Measurements from ENCODE around the gene PLCG2. TPM values are rescaled to one million over a fixed set of nuclear protein-coding genes. Genes with fewer than 3 reads are reported as not detected.

Gene PLCG2
- polyA plus RNA-seq, 2 donors = 2.3 to 4.4 TPM

- H3K4me3 ChIP-seq (ENCODE audit: low read depth in 1 of 2, low read length in 2 of 2) = no peak overlapping the region
- no peaks in the 10 kb centered on the region for H3K9me3 ChIP-seq (ENCODE audit: control insufficient read depth in 2 of 2, insufficient read depth in 1 of 2, low read depth in 1 of 2, low read length in 1 of 2)
- WGBS, 2 donors = 89 to 91% methylated on average over 4 of the region's 4 CpGs
- H3K27ac ChIP-seq (ENCODE audit: low read depth in 2 of 2, low read length in 1 of 2) = no peak overlapping the region
- H3K4me1 ChIP-seq (ENCODE audit: control insufficient read depth in 2 of 2, insufficient read depth in 2 of 2, low read length in 1 of 2) = no peaks in the 10 kb centered on the region
- no peaks in the 10 kb centered on the region for H3K36me3 ChIP-seq (ENCODE audit: control insufficient read depth in 2 of 2, insufficient read depth in 2 of 2, low read length in 1 of 2)
- no peaks in the 10 kb centered on the region for H3K27me3 ChIP-seq (ENCODE audit: control insufficient read depth in 1 of 2, insufficient read depth in 2 of 2, low read length in 2 of 2)
Measured at GRCh38 chr16:81920498-81920897, 141.4 kb downstream of the PLCG2 start.

- H3K9me3 ChIP-seq (ENCODE audit: control insufficient read depth in 2 of 2, insufficient read depth in 1 of 2, low read depth in 1 of 2, low read length in 1 of 2) = no peaks in the 10 kb centered on the region
- H3K4me1 ChIP-seq (ENCODE audit: control insufficient read depth in 2 of 2, insufficient read depth in 2 of 2, low read length in 1 of 2) = no peaks in the 10 kb centered on the region
- no peak overlapping the region for H3K27ac ChIP-seq (ENCODE audit: low read depth in 2 of 2, low read length in 1 of 2)
- no peak overlapping the region for H3K4me3 ChIP-seq (ENCODE audit: low read depth in 1 of 2, low read length in 2 of 2)
- 79 to 83% methylated on average over 12 of the region's 12 CpGs for WGBS, 2 donors
- H3K36me3 ChIP-seq (ENCODE audit: control insufficient read depth in 2 of 2, insufficient read depth in 2 of 2, low read length in 1 of 2) = no peaks in the 10 kb centered on the region
- no peaks in the 10 kb centered on the region for H3K27me3 ChIP-seq (ENCODE audit: control insufficient read depth in 1 of 2, insufficient read depth in 2 of 2, low read length in 2 of 2)
Measured at GRCh38 chr16:81921085-81921814, 142.2 kb downstream of the PLCG2 start.

GRCh38 chr16:81921843-81922584 lies 142.9 kb downstream of the PLCG2 start:
- Histone ChIP-seq H3K27ac (ENCODE audit: low read depth in 2 of 2, low read length in 1 of 2) (no peak overlapping the region), H3K27me3 (ENCODE audit: control insufficient read depth in 1 of 2, insufficient read depth in 2 of 2, low read length in 2 of 2) (no peaks in the 10 kb centered on the region), H3K4me3 (ENCODE audit: low read depth in 1 of 2, low read length in 2 of 2) (no peak overlapping the region), H3K4me1 (ENCODE audit: control insufficient read depth in 2 of 2, insufficient read depth in 2 of 2, low read length in 1 of 2) (no peaks in the 10 kb centered on the region), H3K36me3 (ENCODE audit: control insufficient read depth in 2 of 2, insufficient read depth in 2 of 2, low read length in 1 of 2) (no peaks in the 10 kb centered on the region), H3K9me3 (ENCODE audit: control insufficient read depth in 2 of 2, insufficient read depth in 1 of 2, low read depth in 1 of 2, low read length in 1 of 2) (no peaks in the 10 kb centered on the region)
- 86 to 90% methylated on average over 5 of the region's 5 CpGs for WGBS, 2 donors

GRCh38 chr16:81923296-81923695 lies 144.2 kb downstream of the PLCG2 start:
- Histone ChIP-seq H3K27ac (ENCODE audit: low read depth in 2 of 2, low read length in 1 of 2) (no peak overlapping the region), H3K27me3 (ENCODE audit: control insufficient read depth in 1 of 2, insufficient read depth in 2 of 2, low read length in 2 of 2) (no peaks in the 10 kb centered on the region), H3K36me3 (ENCODE audit: control insufficient read depth in 2 of 2, insufficient read depth in 2 of 2, low read length in 1 of 2) (no peaks in the 10 kb centered on the region), H3K9me3 (ENCODE audit: control insufficient read depth in 2 of 2, insufficient read depth in 1 of 2, low read depth in 1 of 2, low read length in 1 of 2) (no peaks in the 10 kb centered on the region), H3K4me1 (ENCODE audit: control insufficient read depth in 2 of 2, insufficient read depth in 2 of 2, low read length in 1 of 2) (no peaks in the 10 kb centered on the region), H3K4me3 (ENCODE audit: low read depth in 1 of 2, low read length in 2 of 2) (no peak overlapping the region)
- 79 to 80% methylated on average over 9 of the region's 9 CpGs for WGBS, 2 donors

GRCh38 chr16:81925016-81925415 lies 145.9 kb downstream of the PLCG2 start:
- 88 to 93% methylated on average over 8 of the region's 8 CpGs for WGBS, 2 donors
- H3K27me3 ChIP-seq (ENCODE audit: control insufficient read depth in 1 of 2, insufficient read depth in 2 of 2, low read length in 2 of 2) = no peaks in the 10 kb centered on the region

GRCh38 chr16:81926036-81926435 lies 146.9 kb downstream of the PLCG2 start:
- WGBS, 2 donors = 76% methylated on average over 9 of the region's 9 CpGs
- Histone ChIP-seq H3K9me3 (ENCODE audit: control insufficient read depth in 2 of 2, insufficient read depth in 1 of 2, low read depth in 1 of 2, low read length in 1 of 2) (no peaks in the 10 kb centered on the region), H3K4me3 (ENCODE audit: low read depth in 1 of 2, low read length in 2 of 2) (no peak overlapping the region), H3K36me3 (ENCODE audit: control insufficient read depth in 2 of 2, insufficient read depth in 2 of 2, low read length in 1 of 2) (no peaks in the 10 kb centered on the region), H3K4me1 (ENCODE audit: control insufficient read depth in 2 of 2, insufficient read depth in 2 of 2, low read length in 1 of 2) (peaks cover 0 to 7% of the 10 kb centered on the region in 2 donors), H3K27me3 (ENCODE audit: control insufficient read depth in 1 of 2, insufficient read depth in 2 of 2, low read length in 2 of 2) (no peaks in the 10 kb centered on the region), H3K27ac (ENCODE audit: low read depth in 2 of 2, low read length in 1 of 2) (no peak overlapping the region)

More at GRCh38 chr16:81925016-81925415, 145.9 kb downstream of the PLCG2 start:
- H3K4me1 ChIP-seq (ENCODE audit: control insufficient read depth in 2 of 2, insufficient read depth in 2 of 2, low read length in 1 of 2) = peaks cover 0 to 7% of the 10 kb centered on the region in 2 donors
- H3K4me3 ChIP-seq (ENCODE audit: low read depth in 1 of 2, low read length in 2 of 2) = no peak overlapping the region
- H3K36me3 ChIP-seq (ENCODE audit: control insufficient read depth in 2 of 2, insufficient read depth in 2 of 2, low read length in 1 of 2) = no peaks in the 10 kb centered on the region
- no peaks in the 10 kb centered on the region for H3K9me3 ChIP-seq (ENCODE audit: control insufficient read depth in 2 of 2, insufficient read depth in 1 of 2, low read depth in 1 of 2, low read length in 1 of 2)
- no peak overlapping the region for H3K27ac ChIP-seq (ENCODE audit: low read depth in 2 of 2, low read length in 1 of 2)

DNA sequence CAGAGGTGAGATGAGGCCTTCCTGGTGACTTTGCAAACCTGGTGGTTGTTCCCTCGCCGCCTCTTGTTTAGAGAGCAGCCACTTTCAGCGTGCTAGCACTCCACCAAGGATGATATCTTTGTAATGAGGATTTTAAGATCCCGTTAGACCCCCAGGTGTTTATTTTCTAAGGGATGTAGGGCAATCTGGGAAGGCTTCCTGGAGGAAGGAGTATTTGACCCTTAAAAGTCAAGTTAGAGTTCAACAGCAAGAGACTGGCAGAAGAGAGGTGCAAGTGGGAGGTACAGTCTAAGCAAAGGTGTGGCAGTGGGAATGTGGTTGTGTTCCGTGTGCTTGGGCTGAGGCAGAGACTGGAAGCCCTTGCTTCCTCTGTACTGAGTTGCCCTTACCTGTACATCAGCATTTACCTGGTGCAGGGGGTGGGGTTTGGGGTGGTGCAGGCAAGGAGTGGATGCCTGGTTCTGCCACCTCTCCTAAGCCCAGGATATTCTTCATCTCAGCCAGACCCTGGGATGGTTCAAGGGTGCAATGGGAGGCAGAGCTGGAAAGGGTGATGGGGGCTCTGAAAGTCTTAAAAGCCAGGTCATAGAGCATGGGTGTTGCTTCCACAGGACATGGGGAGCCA lies 148.6 kb downstream of the PLCG2 start:
- H3K36me3 ChIP-seq (ENCODE audit: control insufficient read depth in 2 of 2, insufficient read depth in 2 of 2, low read length in 1 of 2) = no peaks in the 10 kb centered on the region
- H3K9me3 ChIP-seq (ENCODE audit: control insufficient read depth in 2 of 2, insufficient read depth in 1 of 2, low read depth in 1 of 2, low read length in 1 of 2) = no peaks in the 10 kb centered on the region
- H3K4me3 ChIP-seq (ENCODE audit: low read depth in 1 of 2, low read length in 2 of 2) = no peak overlapping the region
- H3K27ac ChIP-seq (ENCODE audit: low read depth in 2 of 2, low read length in 1 of 2) = no peak overlapping the region
- WGBS, 2 donors = 85 to 86% methylated on average over 5 of the region's 5 CpGs
- H3K4me1 ChIP-seq (ENCODE audit: control insufficient read depth in 2 of 2, insufficient read depth in 2 of 2, low read length in 1 of 2) = peaks cover 0 to 7% of the 10 kb centered on the region in 2 donors
- H3K27me3 ChIP-seq (ENCODE audit: control insufficient read depth in 1 of 2, insufficient read depth in 2 of 2, low read length in 2 of 2) = no peaks in the 10 kb centered on the region

GRCh38 chr16:81928271-81928918 lies 149.3 kb downstream of the PLCG2 start:
- Histone ChIP-seq H3K27me3 (ENCODE audit: control insufficient read depth in 1 of 2, insufficient read depth in 2 of 2, low read length in 2 of 2) (no peaks in the 10 kb centered on the region), H3K36me3 (ENCODE audit: control insufficient read depth in 2 of 2, insufficient read depth in 2 of 2, low read length in 1 of 2) (no peaks in the 10 kb centered on the region), H3K27ac (ENCODE audit: low read depth in 2 of 2, low read length in 1 of 2) (peak overlapping the region in 1 of 2 donors; percentile 59), H3K4me3 (ENCODE audit: low read depth in 1 of 2, low read length in 2 of 2) (no peak overlapping the region), H3K9me3 (ENCODE audit: control insufficient read depth in 2 of 2, insufficient read depth in 1 of 2, low read depth in 1 of 2, low read length in 1 of 2) (no peaks in the 10 kb centered on the region), H3K4me1 (ENCODE audit: control insufficient read depth in 2 of 2, insufficient read depth in 2 of 2, low read length in 1 of 2) (peaks cover 0 to 7% of the 10 kb centered on the region in 2 donors)
- WGBS, 2 donors = 86 to 88% methylated on average over 16 of the region's 16 CpGs

DNA sequence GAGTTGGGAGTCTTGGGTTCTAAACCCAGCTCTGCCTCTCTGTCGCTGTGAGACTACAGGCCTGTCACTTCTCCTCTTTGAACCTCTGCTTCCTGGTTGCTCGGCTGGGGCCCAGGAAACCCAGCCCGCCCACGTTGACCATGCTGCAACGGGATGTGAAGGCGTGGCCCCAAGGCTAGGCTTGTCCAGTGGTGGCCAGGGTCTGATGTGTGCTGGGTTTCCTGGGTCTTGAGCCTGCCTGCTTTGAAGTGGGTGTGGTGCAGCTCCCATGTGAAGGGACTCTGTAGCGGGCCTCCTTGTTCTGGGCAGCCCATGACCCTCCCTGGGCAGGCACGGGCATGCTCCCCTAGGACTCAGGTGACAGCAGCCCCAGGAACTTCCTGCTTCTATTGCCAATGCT lies 149.9 kb downstream of the PLCG2 start:
- no peaks in the 10 kb centered on the region for H3K27me3 ChIP-seq (ENCODE audit: control insufficient read depth in 1 of 2, insufficient read depth in 2 of 2, low read length in 2 of 2)
- 41 to 51% methylated on average over 8 of the region's 8 CpGs for WGBS, 2 donors
- no peaks in the 10 kb centered on the region for H3K9me3 ChIP-seq (ENCODE audit: control insufficient read depth in 2 of 2, insufficient read depth in 1 of 2, low read depth in 1 of 2, low read length in 1 of 2)
- H3K4me1 ChIP-seq (ENCODE audit: control insufficient read depth in 2 of 2, insufficient read depth in 2 of 2, low read length in 1 of 2) = peaks cover 0 to 7% of the 10 kb centered on the region in 2 donors
- H3K27ac ChIP-seq (ENCODE audit: low read depth in 2 of 2, low read length in 1 of 2) = peak overlapping the region; percentile 11 to 59
- H3K4me3 ChIP-seq (ENCODE audit: low read depth in 1 of 2, low read length in 2 of 2) = no peak overlapping the region
- H3K36me3 ChIP-seq (ENCODE audit: control insufficient read depth in 2 of 2, insufficient read depth in 2 of 2, low read length in 1 of 2) = no peaks in the 10 kb centered on the region
